Motor neuron (in vitro differentiated cells): ENCODE data around the gene NOXRED1. TPM values are rescaled to one million over a fixed set of nuclear protein-coding genes. Genes with fewer than 3 reads are reported as not detected.
"Not testable (repeated sequence)": the region's sequence is repeated elsewhere in the genome, so short reads cannot be mapped to it uniquely, and the experiment has no call there.

Source experiments
- ATAC-seq, 8 experiments: fragments of 200-7000 bp; cut with Tn5 transposase; replicated peaks in 6 of 8; 2 replicates each; pipeline ENCODE4 v1.8.0; 2021; ENCODE audit warnings: mild to moderate bottlenecking in 8 of 8, moderate library complexity in 8 of 8
- H3K27ac ChIP-seq, 2 donors: fragments of 250-450 bp; sonication (Bioruptor Pico); 2 replicates each; pipeline ENCODE4 v1.9.0; 2021; ENCODE audit warnings: antibody characterized with exemption in 2 of 2, mild to moderate bottlenecking in 2 of 2, moderate library complexity in 1 of 2
- H3K4me1 ChIP-seq, 2 donors: fragments of 250-450 bp; sonication (Bioruptor Pico); replicated peaks in 1 of 2; 2 replicates each; pipeline ENCODE4 v1.6.1; 2021; ENCODE audit warnings: antibody characterized with exemption in 2 of 2, mild to moderate bottlenecking in 2 of 2, moderate library complexity in 1 of 2
- H3K4me3 ChIP-seq, 5 donors: fragments of 250-450 bp; sonication (Bioruptor Pico); 2 replicates each; pipeline ENCODE4 v1.9.0; 2021; ENCODE audit warnings: antibody characterized with exemption in 5 of 5, mild to moderate bottlenecking in 5 of 5, moderate library complexity in 4 of 5
- WGBS, 10 experiments: fragments of 450-650 bp; shearing (Covaris generic); methylation state at CpG; one replicate each; pipeline ENCODE4 v1.0.0; 2022; 5-methylcytosine and 5-hydroxymethylcytosine counted together
- in situ Hi-C, 9 experiments: fragments of 400-800 bp; cut with MboI; loops; one replicate each; pipeline ENCODE4 v1.15.0; 2021; ENCODE audit warnings: low sequenced_read_pairs in 9 of 9, low pct_unique_long_range_greater_than_20kb in 2 of 9; ENCODE audit not compliant: unreplicated experiment in 9 of 9
- total RNA-seq, 8 experiments: library from RNA; unstranded; fragments of 300-600 nt; gene quantifications; 2 replicates each; pipeline versions ENCODE4 v1.2.3 to v1.2.4, GENCODE V29; 2022

NOXRED1 gene
- total RNA-seq, 8 experiments from 2014 or later, result 0.33 to 3.0 (median 0.73) TPM

GRCh38 chr14:77439861-77440260 is 16.5 kb upstream of the NOXRED1 start:
- H3K4me3 ChIP-seq, result no peak overlapping the region
- ATAC-seq, result no peak
- H3K4me1 ChIP-seq, result no peaks in the 10 kb centered on the region
- 76 to 100% (median 95%) methylated on average over 1 to 4 of the region's 4 CpGs; no CpG with 5 or more reads in 1 of the 10 experiments for WGBS, 10 experiments
- in situ Hi-C loops, result no loop called here
- no peak overlapping the region for H3K27ac ChIP-seq

DNA sequence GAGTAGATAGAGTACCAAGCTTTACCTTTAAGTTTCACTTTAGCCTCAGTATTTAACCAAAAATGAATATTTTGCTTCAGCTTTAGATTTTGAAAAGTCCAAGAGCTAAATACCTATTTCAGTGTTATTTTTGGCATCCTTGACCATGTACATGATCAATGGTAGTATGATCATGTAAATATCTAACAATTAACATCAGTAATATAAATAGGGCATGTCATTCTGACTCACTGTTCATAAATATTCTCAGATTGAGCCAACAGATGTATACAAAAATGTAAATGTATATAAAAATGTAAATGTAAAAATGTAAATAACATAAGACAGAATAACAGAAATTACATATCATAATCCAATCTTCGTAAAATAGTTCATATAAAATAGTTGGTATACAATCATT is 15.3 kb upstream of the NOXRED1 start:
- 0 to 100% (median 90%) methylated on average over 1 of the region's 1 CpG; no CpG with 5 or more reads in 2 of the 10 experiments for WGBS, 10 experiments
- peak in 2 of 8 experiments; percentile 35 to 93 for ATAC-seq
- Histone ChIP-seq H3K4me1 (no peaks in the 10 kb centered on the region), H3K4me3 (no peak overlapping the region), H3K27ac (no peak overlapping the region)
- in situ Hi-C loops, result no loop called here

GRCh38 chr14:77436042-77436441 is 12.7 kb upstream of the NOXRED1 start:
- WGBS, 10 experiments, result 90 to 100% (median 97%) methylated on average over 1 to 3 of the region's 3 CpGs; no CpG with 5 or more reads in 1 of the 10 experiments

GRCh38 chr14:77426396-77426795 is 3.1 kb upstream of the NOXRED1 start:
- Histone ChIP-seq H3K27ac (no peak overlapping the region), H3K4me1 (no peaks in the 10 kb centered on the region), H3K4me3 (no peak overlapping the region)
- 86 to 100% (median 100%) methylated on average over 1 to 3 of the region's 3 CpGs; no CpG with 5 or more reads in 3 of the 10 experiments for WGBS, 10 experiments
- no peak for ATAC-seq
- in situ Hi-C loops, result no loop called here

More at GRCh38 chr14:77436042-77436441, 12.7 kb upstream of the NOXRED1 start:
- in situ Hi-C loops, result no loop called here
- Histone ChIP-seq H3K4me1 (no peaks in the 10 kb centered on the region), H3K27ac (no peak overlapping the region), H3K4me3 (no peak overlapping the region)
- ATAC-seq, result no peak

DNA sequence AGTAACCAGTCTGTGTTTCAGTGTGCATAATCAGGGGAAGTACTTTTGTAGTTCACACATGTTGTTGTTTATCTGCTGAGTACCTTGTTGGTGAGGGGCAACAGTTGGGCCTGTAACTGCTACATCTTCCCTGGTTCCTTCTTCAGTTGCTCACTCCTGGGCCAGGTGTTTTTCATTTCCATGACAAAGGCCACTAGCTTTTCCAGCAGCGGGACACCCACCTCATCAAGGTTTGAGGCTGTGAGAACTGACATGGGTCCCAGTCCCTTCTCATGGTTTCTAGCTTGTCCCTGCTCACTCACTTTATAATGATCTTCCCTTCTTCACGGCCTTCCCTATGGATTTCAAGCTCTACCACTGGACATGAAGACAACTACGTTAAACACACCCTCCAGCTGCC is 1.5 kb upstream of the NOXRED1 start:
- in situ Hi-C loops, result no loop called here
- 80 to 100% (median 86%) methylated on average over 1 to 3 of the region's 3 CpGs; no CpG with 5 or more reads in 1 of the 10 experiments for WGBS, 10 experiments
- no peak for ATAC-seq
- H3K4me3 ChIP-seq, result no peak overlapping the region
- H3K27ac ChIP-seq, result no peak overlapping the region
- no peaks in the 10 kb centered on the region for H3K4me1 ChIP-seq

GRCh38 chr14:77421201-77421600 is 2.1 kb downstream of the NOXRED1 start:
- 0 to 83% (median 50%) methylated on average over 1 to 2 of the region's 2 CpGs for WGBS, 10 experiments
- in situ Hi-C loops, result no loop called here
- Histone ChIP-seq H3K27ac (no peak overlapping the region), H3K4me1 (no peaks in the 10 kb centered on the region), H3K4me3 (no peak overlapping the region)
- ATAC-seq, result no peak

- ATAC-seq, result no peak
- WGBS, 10 experiments, result 20 to 100% (median 98%) methylated on average over 1 to 4 of the region's 8 CpGs
- Histone ChIP-seq H3K27ac (no peak overlapping the region), H3K4me1 (no peaks in the 10 kb centered on the region), H3K4me3 (no peak overlapping the region)
- in situ Hi-C loops, result no loop called here
Measured at GRCh38 chr14:77416836-77417235, 6.5 kb downstream of the NOXRED1 start.

DNA sequence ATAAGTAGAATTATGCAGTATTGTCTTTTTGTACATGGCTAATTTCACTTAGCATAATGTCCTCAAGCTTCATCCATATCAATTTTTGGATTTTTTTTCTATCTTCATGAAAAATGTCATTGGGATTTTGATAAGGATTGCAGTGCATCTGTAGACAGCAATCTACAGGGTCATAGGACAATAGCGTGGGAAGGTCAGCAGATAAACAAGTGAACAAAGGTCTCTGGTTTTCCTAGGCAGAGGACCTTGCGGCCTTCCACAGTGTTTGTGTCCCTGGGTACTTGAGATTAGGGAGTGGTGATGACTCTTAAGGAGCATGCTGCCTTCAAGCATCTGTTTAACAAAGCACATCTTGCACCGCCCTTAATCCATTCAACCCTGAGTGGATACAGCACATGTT is 7.2 kb downstream of the NOXRED1 start:
- H3K27ac ChIP-seq, ATAC-seq, H3K4me3 ChIP-seq, H3K4me1 ChIP-seq, in situ Hi-C loops: not testable (repeated sequence)
- WGBS, 10 experiments, result 80 to 100% (median 100%) methylated on average over 1 of the region's 3 CpGs; no CpG with 5 or more reads in 4 of the 10 experiments

DNA sequence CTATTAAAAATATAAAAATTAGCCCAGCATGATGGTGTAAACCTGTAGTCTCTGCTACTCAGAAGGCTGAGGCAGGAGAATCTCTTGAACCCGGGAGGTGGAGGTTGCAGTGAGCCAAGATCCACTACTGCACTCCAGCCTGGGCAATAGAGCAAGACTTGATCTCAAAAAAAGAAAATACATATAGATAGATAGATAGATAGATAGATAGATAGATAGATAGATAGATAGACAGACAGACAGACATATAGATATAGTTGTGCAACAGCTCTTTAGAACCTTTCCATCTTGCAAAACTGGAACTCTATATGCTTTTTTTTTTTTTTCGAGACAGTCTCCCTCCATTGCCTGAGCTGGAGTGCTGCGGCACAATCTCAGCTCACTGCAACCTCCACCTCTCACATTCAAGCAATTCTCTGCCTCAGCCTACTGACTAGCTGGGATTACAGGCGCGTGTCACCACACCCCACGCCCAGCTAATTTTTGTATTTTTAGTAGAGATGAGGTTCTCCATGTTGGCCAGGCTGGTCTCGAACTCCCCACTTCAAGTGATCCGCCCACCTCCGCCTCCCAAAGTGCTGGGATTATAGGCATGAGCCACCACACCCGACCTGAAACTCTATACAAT is 7.8 kb downstream of the NOXRED1 start:
- ATAC-seq, in situ Hi-C loops, H3K4me3 ChIP-seq, H3K27ac ChIP-seq, H3K4me1 ChIP-seq: not testable (repeated sequence)
- 47 to 98% (median 90%) methylated on average over 1 to 9 of the region's 10 CpGs; no CpG with 5 or more reads in 3 of the 10 experiments for WGBS, 10 experiments

DNA sequence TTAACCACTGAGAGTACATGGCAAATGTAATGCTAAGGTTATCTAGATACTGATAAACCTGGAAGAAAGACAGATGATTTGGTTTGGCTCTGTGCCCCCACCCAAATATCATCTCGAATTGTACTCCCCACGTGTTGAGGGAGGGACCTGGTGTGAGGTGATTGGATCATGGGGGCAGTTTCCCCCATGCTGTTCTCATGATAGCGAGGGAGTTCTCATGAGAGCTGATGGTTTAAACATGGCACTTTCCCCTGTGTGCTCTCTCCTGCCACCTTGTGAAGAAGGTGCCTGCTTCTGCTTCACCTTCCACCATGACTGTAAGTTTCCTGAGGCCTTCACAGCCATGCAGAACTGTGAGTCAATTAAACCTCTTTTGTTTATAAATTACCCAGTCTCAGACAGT is 14.2 kb downstream of the NOXRED1 start:
- Histone ChIP-seq H3K4me1 (no peaks in the 10 kb centered on the region), H3K27ac (no peak overlapping the region), H3K4me3 (no peak overlapping the region)
- WGBS, 10 experiments, result 0 to 83% (median 20%) methylated on average over 1 to 3 of the region's 3 CpGs; no CpG with 5 or more reads in 3 of the 10 experiments
- peak in 3 of 8 experiments; percentile 37 to 57 (median 51) for ATAC-seq
- in situ Hi-C loops, result no loop called here

- no peak overlapping the region for H3K4me3 ChIP-seq
- WGBS, 10 experiments, result 76 to 100% (median 93%) methylated on average over 1 to 2 of the region's 2 CpGs
- H3K27ac ChIP-seq, result no peak overlapping the region
- no peaks in the 10 kb centered on the region for H3K4me1 ChIP-seq
- ATAC-seq, result no peak
- in situ Hi-C loops, result no loop called here
Measured at GRCh38 chr14:77407158-77407557, 16.2 kb downstream of the NOXRED1 start.

DNA sequence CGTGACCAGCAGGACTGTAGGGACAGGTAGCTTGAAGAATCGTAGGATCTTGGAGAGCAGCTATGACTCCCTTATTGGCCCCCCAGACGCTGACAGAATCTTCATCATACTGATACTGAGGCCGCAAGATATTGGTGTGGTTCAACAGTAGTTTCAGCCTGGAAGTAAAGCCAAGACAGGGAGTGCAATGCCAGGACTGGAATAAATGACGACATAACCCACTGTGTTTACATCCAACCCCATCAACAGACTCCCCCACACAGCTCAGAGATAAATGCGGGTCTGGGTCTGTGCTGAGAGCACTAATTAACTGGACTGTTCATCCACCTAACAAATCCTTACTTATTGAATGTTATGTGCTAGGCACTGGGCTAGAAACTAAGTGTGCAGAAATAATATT is 16.6 kb downstream of the NOXRED1 start:
- Histone ChIP-seq H3K4me3 (no peak overlapping the region), H3K27ac (no peak overlapping the region), H3K4me1 (no peaks in the 10 kb centered on the region)
- in situ Hi-C loops, result no loop called here
- 68 to 83% (median 78%) methylated on average over 1 to 5 of the region's 6 CpGs; no CpG with 5 or more reads in 4 of the 10 experiments for WGBS, 10 experiments
- ATAC-seq, result no peak

GRCh38 chr14:77406086-77406485 is 17.2 kb downstream of the NOXRED1 start:
- 33 to 100% (median 67%) methylated on average over 1 to 3 of the region's 3 CpGs; no CpG with 5 or more reads in 2 of the 10 experiments for whole genome bisulfite sequencing, 10 experiments
- ATAC-seq, result no peak
- no peak overlapping the region for H3K4me3 ChIP-seq
- in situ Hi-C loops, result no loop called here
- H3K4me1 ChIP-seq, result no peaks in the 10 kb centered on the region
- no peak overlapping the region for H3K27ac ChIP-seq

DNA sequence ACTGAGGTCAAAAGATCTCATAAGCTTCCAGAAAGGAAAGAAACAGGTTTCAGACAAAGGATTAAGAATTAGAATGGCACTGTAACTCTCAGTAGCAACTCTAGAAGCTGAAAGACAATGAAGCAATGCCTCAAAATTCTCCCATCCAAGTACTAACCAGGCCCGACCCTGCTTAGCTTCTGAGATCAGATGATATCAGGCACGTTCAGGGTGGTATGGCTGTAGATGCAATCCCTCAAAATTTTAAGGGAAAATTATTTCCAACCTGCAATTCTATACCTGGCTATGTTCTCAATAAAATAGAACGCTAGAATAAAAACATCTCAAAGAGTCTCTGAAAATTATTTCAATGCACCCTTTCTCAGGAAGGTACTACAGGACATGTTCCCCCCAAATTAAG is 19.6 kb downstream of the NOXRED1 start:
- in situ Hi-C loops, result no loop called here
- no peak overlapping the region for H3K27ac ChIP-seq
- no peaks in the 10 kb centered on the region for H3K4me1 ChIP-seq
- no peak for ATAC-seq
- 50 to 100% (median 78%) methylated on average over 1 to 3 of the region's 3 CpGs; no CpG with 5 or more reads in 1 of the 10 experiments for WGBS, 10 experiments
- no peak overlapping the region for H3K4me3 ChIP-seq
